Islet of Langerhans (tissue), 1 donor: ENCODE measurements around the gene OXCT2.

ENCODE experiments used
- FAIRE-seq: peaks from one replicate; lab custom pipeline; 2011; peaks lifted over from hg19 to GRCh38; lab: Jason Lieb, UNC

Gene OXCT2

DNA sequence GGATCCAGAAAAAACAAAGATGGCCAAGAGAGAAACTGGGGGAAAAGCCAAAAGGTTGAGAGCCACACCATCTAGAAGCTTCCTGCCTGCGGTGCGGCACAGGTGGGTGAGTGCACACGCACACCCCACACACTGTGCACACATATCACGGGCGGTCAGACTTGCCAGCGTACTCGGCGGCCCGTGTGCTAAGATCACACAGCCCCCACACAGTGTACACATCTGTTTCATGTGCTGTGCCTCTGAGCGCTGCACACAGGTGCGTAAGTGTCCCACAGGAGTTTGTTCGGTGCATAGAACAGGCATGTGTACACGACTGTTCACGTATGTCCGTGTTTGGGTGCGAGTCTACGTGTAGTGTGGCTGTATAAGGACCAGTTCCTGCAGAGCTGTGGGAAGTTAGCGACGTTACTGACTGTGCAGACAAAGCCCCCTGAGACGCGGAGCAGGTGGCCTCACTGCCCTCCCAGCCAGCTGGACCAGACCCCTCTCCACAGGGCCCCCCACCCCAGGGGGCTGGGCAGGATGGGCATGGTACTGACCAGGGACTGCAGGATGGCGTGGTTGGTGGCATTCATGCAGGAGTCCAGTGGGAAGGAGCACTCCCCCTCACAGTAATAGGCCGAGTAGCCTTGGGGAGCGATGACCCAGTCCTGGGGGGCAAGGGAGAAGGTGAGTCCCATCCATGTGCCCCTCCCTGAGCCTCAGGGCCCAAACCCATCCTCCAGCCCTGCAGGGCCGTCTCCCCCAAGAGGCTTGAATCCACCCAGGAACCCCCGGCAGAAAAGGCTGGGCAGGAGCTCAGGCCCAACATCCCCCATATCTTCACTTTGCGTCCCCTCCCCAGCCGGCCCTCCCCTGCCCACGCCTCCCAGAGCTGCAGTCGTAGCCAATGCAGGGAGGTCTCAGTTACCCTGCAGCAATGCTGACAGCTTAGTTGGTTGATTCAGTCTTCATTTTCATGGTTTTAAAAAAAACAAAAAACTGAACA lies 8.3 kb downstream of the OXCT2 start:
- no peak for FAIRE-seq

DNA sequence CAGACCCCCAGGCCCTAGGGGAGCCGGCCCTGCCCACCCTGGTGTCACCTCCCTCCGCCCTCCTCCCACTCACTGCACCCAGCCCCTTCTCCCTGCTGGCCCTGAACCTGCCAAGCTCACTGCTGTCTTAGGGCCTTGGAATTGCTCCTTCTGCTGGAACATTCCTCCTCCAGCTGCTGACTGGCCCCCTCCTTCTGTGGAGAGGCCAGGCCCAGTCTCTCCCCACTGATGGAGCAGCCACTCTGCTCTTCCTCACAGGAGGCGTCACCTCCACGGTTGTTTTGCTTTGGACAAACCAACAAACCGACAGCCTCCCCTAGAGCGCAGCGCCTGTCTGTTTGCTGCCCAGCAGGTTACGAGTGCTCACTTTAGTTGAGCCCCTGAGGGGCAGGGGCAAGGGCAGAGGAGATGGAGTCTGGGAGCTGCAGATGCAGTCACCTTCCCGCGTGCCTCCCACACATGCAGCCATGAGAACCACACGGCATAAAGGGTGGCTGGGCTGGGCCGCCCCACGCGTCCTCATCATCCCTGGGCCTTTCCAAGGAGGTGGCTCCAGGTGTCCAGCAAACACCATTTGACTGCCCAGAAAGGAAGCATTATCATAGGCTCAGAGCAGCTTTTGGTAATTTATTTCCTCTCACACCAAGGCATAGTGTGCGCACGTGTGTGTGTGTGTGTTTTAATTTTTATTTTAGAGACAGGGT lies 9.4 kb downstream of the OXCT2 start:
- no peak for FAIRE-seq

DNA sequence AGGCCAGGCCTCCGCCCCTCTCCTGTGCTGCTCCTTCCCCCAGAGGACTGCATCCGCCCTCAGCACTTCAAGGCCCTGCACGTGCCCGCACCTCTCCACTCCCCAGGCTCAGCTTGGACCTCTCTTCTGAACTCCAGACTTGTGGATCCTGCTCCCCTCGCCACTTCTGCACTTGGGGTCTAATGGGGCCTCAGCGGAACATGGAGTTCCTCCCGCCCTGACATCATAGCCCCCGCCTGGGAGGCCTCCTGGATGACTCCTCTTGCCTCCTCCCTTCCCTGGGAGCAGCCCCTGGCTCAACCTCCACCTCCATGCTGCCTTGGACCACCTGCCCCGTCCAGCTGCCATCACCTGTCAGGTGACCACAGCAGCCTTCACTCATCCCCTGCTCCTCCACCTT lies 10.1 kb downstream of the OXCT2 start:
- no peak for FAIRE-seq

DNA sequence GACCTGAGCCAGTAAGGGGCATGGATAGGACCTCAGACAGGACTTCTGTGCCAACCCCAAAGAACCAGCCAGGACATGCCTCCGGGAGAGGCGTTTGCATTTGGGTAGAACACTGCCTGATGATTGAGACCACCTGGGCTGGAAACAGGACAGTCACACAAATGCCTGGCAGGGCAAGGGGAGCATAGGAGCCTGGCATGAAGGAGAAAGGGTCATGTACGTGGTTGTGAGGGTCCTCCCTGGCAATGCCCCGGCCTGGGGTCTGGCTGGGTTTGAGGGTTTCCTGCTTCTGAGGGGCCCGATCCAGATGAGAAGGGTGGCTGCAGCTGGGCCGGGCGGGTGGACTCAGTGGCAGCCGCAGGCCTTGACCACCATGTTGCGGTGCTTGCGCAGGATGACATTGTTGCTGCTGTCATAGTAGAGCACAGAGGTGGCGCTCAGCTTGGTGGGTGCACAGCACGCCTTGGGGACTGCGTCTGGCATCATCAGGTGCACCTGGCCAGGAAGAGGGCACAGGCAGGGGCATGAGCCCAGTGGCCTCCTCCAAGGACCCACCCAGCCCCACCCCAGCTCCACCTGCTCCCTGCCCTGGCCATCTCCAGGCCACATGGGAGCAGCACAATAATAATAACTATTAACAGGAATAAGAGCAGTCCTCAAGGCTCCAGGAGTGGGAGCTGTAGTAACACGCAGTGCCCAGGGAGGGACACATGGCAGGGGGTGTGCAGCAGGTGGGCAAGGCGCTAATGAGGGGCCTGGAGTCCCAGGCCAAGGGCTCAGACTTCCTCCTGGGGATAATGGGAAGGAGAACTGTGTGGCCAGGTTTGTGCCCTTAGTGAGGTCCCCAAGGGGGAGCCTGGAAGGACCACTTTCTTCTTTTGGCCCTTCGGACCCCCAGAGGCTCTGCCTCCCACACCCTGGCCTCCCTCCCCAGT lies 10.8 kb downstream of the OXCT2 start:
- FAIRE-seq: no peak

DNA sequence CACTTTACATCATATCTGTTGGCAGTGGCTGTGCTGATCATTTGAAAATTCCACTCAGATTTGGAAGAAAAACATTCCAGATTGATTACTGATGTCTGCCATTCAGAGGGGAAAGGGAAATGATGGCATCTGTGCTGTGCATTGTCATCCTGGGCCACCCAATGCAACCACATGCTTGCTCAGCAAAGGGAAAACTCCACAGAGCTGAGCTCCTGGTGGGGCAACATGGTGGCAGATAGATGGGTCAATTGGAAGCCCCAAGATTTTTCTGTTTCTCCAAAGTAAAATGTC lies 11.8 kb downstream of the OXCT2 start:
- no peak for FAIRE-seq

DNA sequence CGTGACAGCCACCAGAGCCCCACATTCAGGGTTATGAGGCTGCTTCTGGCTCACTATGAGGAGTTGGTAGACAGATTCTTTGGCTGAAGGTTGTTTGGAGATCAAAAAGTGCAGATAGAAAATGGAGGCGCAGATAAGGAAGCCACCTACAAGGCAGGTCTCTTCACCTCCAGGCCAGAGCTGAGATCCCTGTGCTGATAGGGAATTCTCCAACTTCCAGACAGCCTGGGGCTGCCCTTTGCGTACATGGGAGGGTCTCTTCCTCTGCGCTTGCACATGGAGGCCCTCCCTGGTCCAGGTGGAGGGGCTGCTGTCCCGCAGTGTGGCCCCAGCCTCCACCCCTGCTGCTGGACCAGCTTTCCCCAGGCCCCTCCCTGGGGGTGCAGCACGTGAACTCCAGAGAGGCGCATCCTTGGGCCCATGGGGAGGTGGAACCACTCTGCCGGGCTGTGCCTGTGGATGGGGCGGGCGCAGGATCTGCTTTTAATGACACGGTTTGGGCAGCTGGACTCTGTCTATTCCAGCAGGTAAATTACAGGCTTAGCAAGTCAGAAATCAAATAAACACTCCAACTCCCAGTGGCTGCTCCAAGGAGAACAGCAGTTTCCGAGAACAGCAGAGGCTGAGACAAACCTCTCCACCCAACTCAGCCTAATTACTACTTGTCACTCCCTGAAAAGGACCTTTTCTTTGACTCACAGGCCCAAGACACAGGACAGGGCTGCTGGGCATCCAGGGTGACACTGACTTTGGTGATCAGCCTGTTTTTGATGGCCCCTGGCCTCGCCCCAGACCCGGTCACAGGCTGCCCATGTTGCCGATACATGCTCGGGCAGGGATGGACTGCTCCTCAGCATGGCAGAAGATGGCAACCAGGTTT lies 12.4 kb downstream of the OXCT2 start:
- FAIRE-seq: no peak

DNA sequence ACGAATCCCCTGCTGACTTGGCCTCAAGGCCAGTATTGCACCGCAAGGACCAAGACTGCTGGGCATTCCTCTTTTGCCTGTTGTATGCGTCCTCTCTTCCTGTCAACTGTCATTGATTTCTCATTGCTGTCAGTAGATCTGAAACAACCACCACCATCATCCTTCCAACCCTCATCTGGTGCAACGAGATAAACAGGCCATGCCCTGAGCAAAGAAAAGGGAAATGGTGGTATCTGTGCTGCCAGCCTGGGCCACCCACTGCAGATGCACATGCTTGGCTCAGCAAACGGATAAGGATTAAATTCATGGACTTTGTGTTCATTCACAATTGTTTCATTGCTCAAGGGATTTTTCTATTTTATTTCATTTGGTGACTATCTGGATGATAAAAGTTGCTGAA lies 13.6 kb downstream of the OXCT2 start:
- FAIRE-seq: no peak

DNA sequence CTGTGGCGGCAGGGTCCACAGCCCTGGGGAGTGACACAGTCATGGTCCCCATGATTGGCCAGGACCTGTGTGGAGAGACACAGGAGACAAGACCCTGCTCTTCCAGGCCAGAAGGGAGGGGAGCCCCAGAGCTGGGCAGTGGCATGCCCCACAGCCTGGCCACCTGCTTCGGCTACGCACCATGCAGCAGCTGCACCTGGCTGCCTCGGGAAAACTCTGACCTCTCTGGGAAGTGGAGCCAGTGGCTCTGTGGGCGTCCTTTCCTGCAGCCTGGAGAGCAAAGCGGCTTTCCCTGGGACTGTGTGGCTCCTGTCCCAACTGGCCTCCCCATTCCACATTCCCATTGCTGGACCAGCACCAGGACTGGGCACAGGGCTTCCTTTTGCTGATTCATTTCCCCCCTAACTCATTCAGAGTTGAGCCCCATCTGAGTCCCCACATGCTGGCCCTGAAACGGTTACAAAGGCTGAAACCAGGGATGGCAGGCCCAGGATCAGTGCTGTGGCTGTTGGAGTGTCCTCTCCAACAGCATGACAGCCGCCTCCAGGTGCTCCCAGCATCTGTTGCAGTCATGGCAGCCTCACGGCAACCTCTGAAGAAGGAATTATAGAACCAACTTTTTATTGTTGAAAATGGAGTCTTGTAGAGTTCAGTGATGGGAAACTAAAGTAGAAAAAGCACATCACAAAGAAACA lies 15.0 kb downstream of the OXCT2 start:
- FAIRE-seq: no peak

DNA sequence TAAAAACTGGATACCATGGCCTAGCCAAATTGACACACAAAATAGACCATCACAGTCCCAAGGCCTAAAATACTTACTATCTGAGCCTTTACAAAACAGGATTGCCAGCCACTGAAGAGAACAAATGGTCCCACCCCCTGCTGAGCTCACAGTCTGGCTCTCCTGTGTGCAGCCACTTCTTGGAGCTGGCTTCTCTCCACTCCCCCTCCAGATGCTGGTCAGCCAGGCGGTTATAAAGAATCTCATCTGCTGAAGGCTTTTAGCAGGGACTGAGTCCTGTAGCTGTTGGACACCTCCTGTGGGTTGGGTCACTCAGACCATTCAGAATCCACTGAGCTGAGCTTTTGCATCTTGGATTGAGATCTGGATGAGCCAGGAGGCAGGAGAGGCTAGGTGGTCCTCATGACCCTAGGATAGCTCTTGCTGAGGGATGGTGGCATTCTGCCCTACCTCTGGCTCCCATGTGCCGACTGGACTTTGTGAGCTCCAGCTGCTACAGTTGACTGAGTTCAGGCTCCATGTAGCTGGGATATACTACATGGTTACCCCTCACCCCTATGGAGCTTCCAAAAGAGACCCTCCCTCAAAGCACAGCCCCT lies 16.1 kb downstream of the OXCT2 start:
- FAIRE-seq: no peak

DNA sequence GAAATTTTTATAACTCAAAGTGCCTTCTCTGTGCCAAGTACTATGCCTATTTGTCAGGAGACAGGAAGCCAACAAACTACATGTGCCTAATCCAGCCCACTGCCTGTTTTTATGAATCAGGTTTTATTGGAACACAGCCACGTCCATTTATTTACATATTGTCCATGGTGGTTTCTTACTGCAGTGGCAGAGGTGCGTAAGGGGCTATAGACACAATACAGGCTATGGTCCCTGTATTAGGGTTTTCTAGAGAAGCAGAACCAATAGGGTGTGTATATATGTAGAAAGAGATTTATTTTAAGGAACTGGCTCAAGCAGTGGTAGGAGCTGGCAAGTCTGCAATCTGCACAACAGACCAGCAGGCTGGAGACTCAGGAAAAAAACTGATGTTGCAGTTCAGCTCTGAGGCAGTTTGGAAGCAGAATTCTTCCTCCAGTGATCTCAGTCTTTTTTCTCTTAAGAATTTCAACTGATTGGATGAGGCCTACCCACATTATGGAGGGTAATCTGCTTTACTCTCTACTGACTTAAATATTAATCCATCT lies 17.1 kb downstream of the OXCT2 start:
- FAIRE-seq: no peak

DNA sequence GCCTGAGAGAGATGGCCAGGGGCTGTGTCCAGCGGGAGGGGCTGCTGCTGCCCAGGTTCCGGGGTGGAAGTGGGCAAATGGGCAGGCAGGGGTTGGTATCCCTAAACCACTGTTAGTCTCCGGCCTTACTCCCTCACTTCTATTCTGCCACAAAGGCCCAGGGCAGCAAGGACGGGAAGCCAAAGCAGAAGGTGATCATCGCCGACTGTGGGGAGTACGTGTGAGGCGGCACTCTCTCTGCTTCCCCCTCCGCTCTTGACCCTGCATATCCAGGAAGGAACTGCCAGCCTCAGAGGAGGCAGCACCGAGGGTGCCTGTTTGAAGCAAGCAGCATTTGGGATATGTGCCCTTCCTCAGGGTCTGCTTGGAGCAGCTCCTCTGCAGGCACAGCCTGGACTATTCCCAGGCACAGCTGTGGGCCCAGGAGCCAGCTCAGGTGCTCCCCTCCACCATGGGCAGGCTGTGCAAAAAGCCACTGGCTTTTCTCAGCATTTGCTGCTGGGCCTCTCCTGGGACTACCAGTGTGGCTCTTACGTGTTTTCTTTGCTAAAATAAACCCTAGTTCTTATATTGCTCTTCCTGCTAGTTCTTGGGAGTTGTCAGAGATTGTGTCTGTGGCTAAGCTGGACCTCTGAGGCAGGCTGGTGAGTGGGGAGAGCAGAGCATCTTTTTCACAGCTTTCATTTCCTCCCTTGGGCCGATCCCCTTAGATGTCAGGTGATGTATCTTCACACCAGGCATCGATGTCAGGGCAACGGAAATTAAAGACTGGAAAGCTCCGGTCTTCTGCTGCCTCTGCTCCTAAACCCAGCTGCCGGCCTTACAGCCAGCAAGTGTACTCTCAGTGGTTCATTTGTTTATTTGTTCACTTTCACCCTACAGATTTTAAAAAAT lies 17.8 kb downstream of the OXCT2 start:
- no peak for FAIRE-seq

DNA sequence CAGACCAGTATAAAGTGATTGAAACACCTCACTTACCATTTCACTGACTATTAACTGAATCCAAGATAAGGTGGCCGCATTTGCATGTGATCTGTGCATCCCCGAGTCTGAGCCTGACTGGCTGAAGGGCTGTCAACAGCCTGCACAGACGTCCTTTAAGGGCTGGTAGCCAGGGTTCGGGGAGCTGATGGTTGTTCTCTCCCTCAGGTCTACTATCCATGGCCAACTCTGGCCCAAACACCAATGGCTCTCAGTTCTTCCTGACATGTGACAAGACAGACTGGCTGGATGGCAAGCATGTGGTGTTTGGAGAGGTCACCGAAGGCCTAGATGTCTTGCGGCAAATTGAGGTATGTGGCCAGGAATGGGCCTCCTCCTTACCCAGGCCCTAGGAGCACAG lies 18.4 kb downstream of the OXCT2 start:
- FAIRE-seq: no peak

DNA sequence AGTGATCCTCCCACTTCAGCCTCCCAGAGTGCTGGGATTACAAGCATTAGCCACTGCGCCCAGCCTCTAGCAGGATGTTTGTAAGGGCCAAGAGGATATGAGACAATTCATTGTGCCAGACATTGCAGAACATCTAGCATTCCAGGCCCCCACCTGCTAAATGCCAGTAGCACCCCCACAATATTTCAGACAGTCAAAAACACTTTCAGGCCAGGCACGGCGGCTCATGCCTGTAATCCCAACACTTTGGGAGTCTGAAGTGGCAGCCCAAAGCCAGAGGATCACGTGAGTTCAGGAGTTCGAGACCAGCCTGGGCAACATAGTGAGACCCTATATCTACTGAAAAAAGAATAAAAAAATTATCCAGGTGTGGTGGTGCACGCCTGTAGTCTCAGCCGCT lies 19.6 kb downstream of the OXCT2 start:
- no peak for FAIRE-seq

DNA sequence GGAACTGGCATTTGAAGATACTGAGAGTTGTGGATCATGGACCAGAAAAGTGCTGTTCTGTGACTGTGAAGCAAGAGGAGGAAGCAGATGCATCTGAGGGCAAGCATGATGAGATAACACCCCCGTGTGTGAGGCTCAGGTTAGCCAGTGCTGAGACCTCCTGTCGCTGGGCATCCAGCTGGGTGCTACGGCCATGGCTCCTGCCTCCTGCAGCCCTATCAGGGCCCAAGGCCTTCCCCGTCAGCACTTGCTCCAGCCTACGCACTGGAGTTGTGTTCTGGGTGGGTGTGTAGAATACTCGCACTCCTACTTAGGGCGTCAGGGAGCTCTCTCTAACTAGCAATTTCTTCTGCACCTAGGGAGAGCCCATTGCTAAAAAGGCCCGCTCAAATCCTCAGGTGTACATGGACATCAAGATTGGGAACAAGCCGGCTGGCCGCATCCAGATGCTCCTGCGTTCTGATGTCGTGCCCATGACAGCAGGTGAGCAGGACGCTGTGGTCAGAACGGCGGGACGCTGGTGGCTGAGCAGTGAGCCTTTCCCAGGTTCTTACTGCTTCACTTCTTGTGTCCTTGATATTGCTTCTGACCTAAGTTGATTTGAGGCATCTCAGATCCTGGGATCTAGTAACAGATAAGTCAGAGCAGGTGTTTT lies 26.0 kb downstream of the OXCT2 start:
- FAIRE-seq: no peak

DNA sequence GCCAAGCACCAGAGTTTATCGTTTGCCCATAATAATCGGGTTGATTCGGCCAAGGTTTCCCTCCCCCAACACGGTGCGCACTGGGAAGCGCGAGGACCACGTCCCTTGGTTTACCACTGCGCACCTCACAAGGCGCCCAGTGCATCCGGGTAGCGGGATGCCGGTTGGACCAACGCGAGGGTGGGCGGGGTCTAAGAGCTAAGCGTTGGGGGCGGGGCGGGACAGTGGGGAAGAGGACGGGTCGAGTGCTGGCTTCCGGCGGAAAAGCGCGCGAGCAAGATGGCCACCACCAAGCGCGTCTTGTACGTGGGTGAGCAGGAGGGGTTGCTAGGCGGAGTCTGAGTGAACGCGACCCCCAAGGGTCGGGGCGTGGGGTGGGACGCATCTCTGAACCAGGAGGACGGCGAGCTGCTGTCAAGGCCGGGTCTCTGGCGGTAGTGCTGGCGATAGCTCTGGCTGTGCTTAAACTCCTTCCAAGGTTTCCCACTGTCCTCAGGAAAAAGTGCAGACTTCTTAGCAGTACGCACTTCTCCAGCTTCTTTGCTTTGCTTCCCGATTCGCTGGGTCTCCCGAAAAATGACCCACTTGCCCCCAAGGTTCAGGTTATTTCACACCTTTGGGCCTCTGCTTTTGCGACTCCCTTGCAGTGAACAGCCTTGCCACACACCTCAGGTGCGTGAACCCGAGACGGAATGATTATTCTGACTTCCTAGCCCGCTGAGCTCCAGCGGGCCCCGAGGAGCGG lies 32.4 kb downstream of the OXCT2 start, which contains the start of gene PPIE:
TSS of gene PPIE (plus strand) at position 261 of the 745 bp plus-strand sequence. CDS start at position 280, 19 bp downstream.
- no peak for FAIRE-seq

DNA sequence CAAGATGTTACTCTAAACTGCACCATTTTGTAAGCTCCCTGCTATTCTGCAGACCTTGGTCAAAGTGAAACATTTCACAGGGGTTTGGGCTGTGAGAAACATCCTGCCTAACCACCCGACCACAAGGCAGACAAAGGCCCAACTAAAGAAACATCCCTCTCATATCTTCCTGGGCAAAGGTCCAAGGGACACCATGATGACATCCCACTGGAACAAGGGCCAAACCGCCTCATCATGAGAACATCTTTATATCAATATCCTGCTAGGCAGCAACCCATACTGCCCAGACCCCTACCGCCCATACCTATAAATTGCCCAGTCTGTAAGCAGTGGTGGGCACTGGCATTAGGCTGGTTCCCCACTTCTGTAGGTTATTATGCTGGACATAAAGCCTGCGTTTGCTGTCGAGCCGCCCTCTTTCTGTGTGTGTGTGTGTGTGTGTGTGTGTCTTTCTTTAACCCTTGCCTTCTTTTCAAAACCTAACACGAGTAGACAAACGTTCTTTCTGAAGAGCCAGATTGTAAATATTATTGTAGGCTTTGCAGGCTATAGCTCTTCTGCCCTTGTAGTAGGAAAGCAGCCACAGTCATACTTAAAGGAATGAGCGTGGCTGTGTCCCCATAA lies 33.5 kb downstream of the OXCT2 start:
- no peak for FAIRE-seq

DNA sequence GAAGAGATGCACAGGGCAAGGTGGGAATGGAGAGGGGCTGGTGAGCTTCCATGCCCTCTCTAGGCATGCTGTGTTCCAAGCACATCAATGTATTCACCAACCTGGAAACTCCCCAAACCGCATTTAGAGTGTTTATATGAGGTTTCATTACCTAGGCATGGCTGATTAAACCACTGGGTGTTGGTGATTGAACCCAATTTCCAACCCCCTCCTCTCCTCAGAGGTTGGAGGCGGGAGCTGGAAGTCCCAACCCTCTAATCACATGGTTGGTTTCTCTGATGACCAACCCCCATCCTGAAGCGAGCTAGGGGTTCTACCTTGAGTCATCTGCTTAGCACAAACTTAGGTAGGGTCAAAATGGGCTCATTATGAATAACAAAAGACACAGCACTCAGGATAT lies 35.4 kb downstream of the OXCT2 start:
- FAIRE-seq: no peak
